H1 (cell line): ENCODE results near the gene SIRT7. TPM values are rescaled to one million over a fixed set of nuclear protein-coding genes. Genes with fewer than 3 reads are reported as not detected.

ENCODE experiments used
- CTCF ChIA-PET: fragments of 300-600 bp; sonication (Branson Sonifier 250); formaldehyde crosslinking; loops from one replicate; lab custom pipeline; 2021; ENCODE audit not compliant: partially characterized antibody; lab: Charles Lee
- POLR2A ChIA-PET: fragments of 300-600 bp; sonication (Branson Sonifier 250); formaldehyde crosslinking; loops from one replicate; lab custom pipeline; 2021; ENCODE audit warnings: inconsistent platforms; ENCODE audit not compliant: partially characterized antibody; lab: Charles Lee
- DNase-seq, 2 experiments: peaks; one replicate each; pipeline versions ENCODE4 v3.0.0 to v3.0.0-alpha.2; 2010 to 2022; ENCODE audit warnings: low spot score in 2 of 2, low read depth in 1 of 2, mixed read lengths in 1 of 2
- FAIRE-seq: peaks from 2 replicates; lab custom pipeline; 2011; peaks lifted over from hg19 to GRCh38; lab: Jason Lieb, UNC
- H2AFZ ChIP-seq: 2 replicates; pipeline ENCODE4 v1.8.1; 2012; ENCODE audit warnings: low read length, inconsistent platforms
- H2AK5ac ChIP-seq: 2 replicates; pipeline ENCODE4 v1.6.1; 2013; ENCODE audit warnings: low read depth, low read length
- H2BK120ac ChIP-seq: replicated peaks from 2 replicates; pipeline ENCODE3; 2013; ENCODE audit warnings: low read depth, low read length, inconsistent platforms
- H2BK12ac ChIP-seq: 2 replicates; pipeline ENCODE4 v1.6.1; 2013; ENCODE audit warnings: low read depth, low read length
- H2BK15ac ChIP-seq: 2 replicates; pipeline ENCODE4 v1.6.1; 2013; ENCODE audit warnings: low read length
- H2BK20ac ChIP-seq: 2 replicates; pipeline ENCODE4 v1.6.1; 2013; ENCODE audit warnings: low read length
- H2BK5ac ChIP-seq: 2 replicates; pipeline ENCODE4 v1.6.1; 2013; ENCODE audit warnings: low read depth, low read length
- H3K14ac ChIP-seq: 2 replicates; pipeline ENCODE4 v1.6.1; 2013; ENCODE audit warnings: inconsistent platforms; ENCODE audit not compliant: insufficient read length
- H3K18ac ChIP-seq: 2 replicates; pipeline ENCODE4 v1.6.1; 2013; ENCODE audit warnings: low read length; ENCODE audit errors: extremely low read depth
- H3K23ac ChIP-seq: 2 replicates; pipeline ENCODE4 v1.6.1; 2013; ENCODE audit warnings: inconsistent platforms; ENCODE audit not compliant: insufficient read length
- H3K23me2 ChIP-seq: 2 replicates; pipeline ENCODE4 v1.6.1; 2013; ENCODE audit warnings: low read depth, low read length
- H3K27ac ChIP-seq: 2 replicates; pipeline ENCODE4 v1.6.1; 2011; ENCODE audit warnings: low read depth, low read length, inconsistent platforms
- H3K27me3 ChIP-seq, 4 experiments: replicated peaks in 1 of 4; 1 replicate in 1 of 4; 2 replicates in 3 of 4; pipeline versions ENCODE4 v1.6.1 to v1.8.1; 2011 to 2013; ENCODE audit warnings: low read length in 3 of 4, mild to moderate bottlenecking in 3 of 4, inconsistent platforms in 2 of 4, mixed read lengths in 2 of 4, moderate library complexity in 1 of 4; ENCODE audit not compliant: control insufficient read depth in 3 of 4, insufficient read depth in 3 of 4; ENCODE audit errors: extremely low read depth in 1 of 4
- H3K36me3 ChIP-seq, 4 experiments: 2 replicates each; pipeline versions ENCODE4 v1.6.1 to v1.8.1; 2011 to 2013; ENCODE audit warnings: mild to moderate bottlenecking in 4 of 4, low read length in 3 of 4, moderate library complexity in 2 of 4, control low read depth in 1 of 4, inconsistent platforms in 1 of 4; ENCODE audit not compliant: insufficient read depth in 4 of 4, control insufficient read depth in 2 of 4
- H3K4ac ChIP-seq: replicated peaks from 2 replicates; pipeline ENCODE3; 2013; ENCODE audit warnings: low read length, low read depth, mixed read lengths, inconsistent platforms; ENCODE audit not compliant: insufficient read length
- H3K4me1 ChIP-seq, 4 experiments: replicated peaks in 1 of 4; 1 replicate in 1 of 4; 2 replicates in 3 of 4; pipeline versions ENCODE4 v1.6.1 to v1.8.1; 2011 to 2013; ENCODE audit warnings: low read length in 3 of 4, inconsistent platforms in 2 of 4, mixed read lengths in 1 of 4; ENCODE audit not compliant: insufficient read depth in 4 of 4, control insufficient read depth in 3 of 4
- H3K4me2 ChIP-seq, 2 experiments: 2 replicates each; pipeline versions ENCODE4 v1.6.1 to v1.8.1; 2011 to 2013; ENCODE audit warnings: low read depth in 2 of 2, low read length in 2 of 2, control low read depth in 1 of 2, inconsistent platforms in 1 of 2, mild to moderate bottlenecking in 1 of 2; ENCODE audit not compliant: insufficient read depth in 1 of 2
- H3K4me3 ChIP-seq, 4 experiments: fragments of 200-600, 300-600 bp in 1 of 4; sonication (generic), shearing (Covaris generic), sonication (Bioruptor Twin) in 1 of 4; 2 replicates each; pipeline versions ENCODE4 v1.5.1 to v1.8.1; 2011 to 2016; ENCODE audit warnings: low read length in 4 of 4, low read depth in 3 of 4, control low read depth in 2 of 4, inconsistent platforms in 2 of 4, mild to moderate bottlenecking in 2 of 4, mixed read lengths in 1 of 4, moderate library complexity in 1 of 4; ENCODE audit not compliant: insufficient read depth in 2 of 4; ENCODE audit errors: extremely low read depth in 1 of 4
- H3K56ac ChIP-seq: replicated peaks from 2 replicates; pipeline ENCODE3; 2013; ENCODE audit warnings: low read depth, mild to moderate bottlenecking, mixed read lengths, low read length, inconsistent platforms; ENCODE audit not compliant: insufficient read length
- H3K79me1 ChIP-seq: 2 replicates; pipeline ENCODE4 v1.6.1; 2013; ENCODE audit warnings: low read depth, low read length, control low read depth
- H3K79me2 ChIP-seq, 2 experiments: 2 replicates each; pipeline versions ENCODE4 v1.6.1 to v1.8.1; 2012 to 2013; ENCODE audit warnings: low read length in 2 of 2, mild to moderate bottlenecking in 2 of 2, inconsistent platforms in 1 of 2; ENCODE audit not compliant: insufficient read depth in 2 of 2, control insufficient read depth in 1 of 2
- H3K9ac ChIP-seq, 4 experiments: replicated peaks in 1 of 4; 1 replicate in 1 of 4; 2 replicates in 3 of 4; pipeline versions ENCODE4 v1.6.1 to v1.8.1; 2011 to 2013; ENCODE audit warnings: low read depth in 3 of 4, low read length in 3 of 4, control low read depth in 2 of 4, mild to moderate bottlenecking in 2 of 4, moderate library complexity in 2 of 4, inconsistent platforms in 1 of 4; ENCODE audit errors: extremely low read depth in 1 of 4
- H3K9me3 ChIP-seq, 2 experiments: 2 replicates each; pipeline versions ENCODE4 v1.6.1 to v1.8.1; 2012 to 2013; ENCODE audit warnings: mild to moderate bottlenecking in 2 of 2, moderate library complexity in 2 of 2, control low read depth in 1 of 2, inconsistent platforms in 1 of 2, low read depth in 1 of 2, low read length in 1 of 2, mixed read lengths in 1 of 2; ENCODE audit not compliant: insufficient read depth in 2 of 2
- H4K20me1 ChIP-seq, 2 experiments: replicated peaks in 1 of 2; 2 replicates each; pipeline versions ENCODE3 to v1.8.1; 2011 to 2013; ENCODE audit warnings: inconsistent platforms in 2 of 2, low read length in 2 of 2, mild to moderate bottlenecking in 1 of 2; ENCODE audit not compliant: insufficient read depth in 2 of 2, control insufficient read depth in 1 of 2
- H4K5ac ChIP-seq: 2 replicates; pipeline ENCODE4 v1.6.1; 2013; ENCODE audit warnings: low read length, low read depth, mixed read lengths, inconsistent platforms; ENCODE audit not compliant: insufficient read length
- H4K8ac ChIP-seq: 2 replicates; pipeline ENCODE4 v1.8.0; 2013; ENCODE audit warnings: mild to moderate bottlenecking, moderate library complexity, low read length, inconsistent platforms; ENCODE audit not compliant: insufficient read depth; ENCODE audit errors: extremely low read depth
- H4K91ac ChIP-seq: replicated peaks from 2 replicates; pipeline ENCODE3; 2013; ENCODE audit warnings: low read length, mixed read lengths, inconsistent platforms; ENCODE audit not compliant: insufficient read length
- CBX8 ChIP-seq: fragments of 300-800, 300-1000 bp; sonication (generic); IDR thresholded peaks from 2 replicates; pipeline ENCODE4 v1.7.1; 2016; ENCODE audit warnings: low read depth, low read length, borderline replicate concordance
- CHD2 ChIP-seq: IDR thresholded peaks from 2 replicates; pipeline ENCODE4 v1.6.1; 2012; ENCODE audit warnings: low read length, improper control_type of control experiment
- CTCF ChIP-seq, 3 experiments: IDR thresholded peaks; 1 replicate in 2 of 3; 2 replicates in 1 of 3; pipeline versions ENCODE4 v1.5.1 to v1.6.1; 2011; ENCODE audit warnings: low read length in 3 of 3, mild to moderate bottlenecking in 3 of 3, inconsistent platforms in 2 of 3, low read depth in 1 of 3, moderate library complexity in 1 of 3; ENCODE audit not compliant: insufficient read depth in 1 of 3; ENCODE audit errors: control extremely low read depth in 1 of 3
- EP300 ChIP-seq, 2 experiments: IDR thresholded peaks; 1 replicate in 1 of 2; 2 replicates in 1 of 2; pipeline ENCODE4 v1.6.1; 2011 to 2012; ENCODE audit warnings: low read depth in 2 of 2, low read length in 2 of 2, mild to moderate bottlenecking in 2 of 2, borderline replicate concordance in 1 of 2, inconsistent platforms in 1 of 2, moderate library complexity in 1 of 2
- EZH2 ChIP-seq: fragments of 200-600 bp; sonication (generic); IDR thresholded peaks from 2 replicates; pipeline ENCODE4 v1.7.1; 2012; ENCODE audit warnings: low read depth, mild to moderate bottlenecking, moderate library complexity, low read length, inconsistent platforms; ENCODE audit not compliant: severe bottlenecking
- KDM5A ChIP-seq: fragments of 200-600 bp; IDR thresholded peaks from 2 replicates; pipeline ENCODE4 v1.7.1; 2012; ENCODE audit warnings: mild to moderate bottlenecking, low read length, inconsistent platforms, mixed read lengths
- MAX ChIP-seq: IDR thresholded peaks from 2 replicates; pipeline ENCODE4 v1.6.1; 2012; ENCODE audit warnings: inconsistent platforms
- WGBS, 2 experiments: shearing (Covaris generic) in 1 of 2; methylation state at CpG; one replicate each; pipeline versions ENCODE4 v1.1.6 to v1.1.7; 2013 to 2015; ENCODE audit warnings: low lambda C conversion rate in 2 of 2, mixed read lengths in 2 of 2, inconsistent platforms in 1 of 2, low coverage in 1 of 2, missing lambda C conversion rate in 1 of 2; ENCODE audit not compliant: insufficient replicate concordance in 2 of 2, insufficient coverage in 1 of 2, insufficient read length in 1 of 2; ENCODE audit errors: extremely low coverage in 1 of 2, missing lambda C conversion rate in 1 of 2; 5-methylcytosine and 5-hydroxymethylcytosine counted together
- polyA plus RNA-seq, 7 experiments: library from polyadenylated mRNA; depleted of rRNA in 3 of 7; stranded (reverse) in 5 of 7; unstranded in 2 of 7; fragments of >200 nt in 5 of 7; fragments of 200-250 nt in 2 of 7; gene quantifications; 1 replicate in 5 of 7; 2 replicates in 1 of 7; 4 replicates in 1 of 7; pipeline versions ENCODE4 v1.2.1 to v1.2.3, GENCODE V29; 2011 to 2013; ENCODE audit warnings: missing spikeins in 2 of 7, mixed read lengths in 2 of 7
- total RNA-seq: library from RNA; stranded (reverse); fragmentation: NEBNext Ultra II Directional; extraction: Animal tissue kit (Norgen Biotek cat#: 25700); gene quantifications from 2 replicates; pipeline ENCODE4 v1.2.1, GENCODE V29; 2021

SIRT7 gene
- total and polyA plus RNA-seq, 2 of the 8 experiments (the other 6 are each of a cell fraction or from before 2014, with no cell fraction given): 5.8 to 16.6 TPM

GRCh38 chr17:81895400-81895799 is 22.6 kb downstream of the SIRT7 start:
- H3K9ac ChIP-seq: no peak overlapping the region
- H4K8ac ChIP-seq: no peak overlapping the region
- CTCF ChIA-PET: no interaction called here
- H2AFZ ChIP-seq: no peak overlapping the region
- no peak overlapping the region for H3K14ac ChIP-seq
- H3K27ac ChIP-seq: no peak overlapping the region
- no peak for FAIRE-seq
- no peak overlapping the region for H2BK5ac ChIP-seq
- peaks cover 5% of the 10 kb centered on the region; the same call in 1 of the 2 replicates for H3K23me2 ChIP-seq
- H3K4ac ChIP-seq: no peak overlapping the region
- H2BK12ac ChIP-seq: no peak overlapping the region
- H2BK15ac ChIP-seq: no peak overlapping the region
- H3K4me3 ChIP-seq: no peak overlapping the region
- H3K4me1 ChIP-seq: peaks cover 0 to 1% (median under 1%) of the 10 kb centered on the region in 4 experiments; a peak in 3 of 7 replicates
- no peaks in the 10 kb centered on the region for H3K27me3 ChIP-seq
- peaks cover 0 to 14% of the 10 kb centered on the region in 2 experiments for H4K20me1 ChIP-seq
- no peak overlapping the region for H3K4me2 ChIP-seq
- H3K36me3 ChIP-seq: peaks cover 3 to 29% (median 17%) of the 10 kb centered on the region in 4 experiments; a peak in 7 of 8 replicates
- POLR2A ChIA-PET: interaction anchor here (0.6 kb wide), 1 partner anchor 40 kb away, joined by 3 read pairs; no protein-coding TSS in a partner anchor
- H3K9me3 ChIP-seq: no peaks in the 10 kb centered on the region
- H4K91ac ChIP-seq: no peak overlapping the region
- H3K18ac ChIP-seq: no peak overlapping the region
- no peak for DNase-seq
- H3K56ac ChIP-seq: no peak overlapping the region
- peaks cover 7% of the 10 kb centered on the region for H3K79me1 ChIP-seq
- no peak for TF ChIP-seq CTCF (IDR thresholded peaks at IDR 0.05; ENCODE audit: control extremely low read depth in 1 of 3, insufficient read depth in 1 of 3, low read depth in 1 of 3, low read length in 3 of 3)
- TF ChIP-seq MAX: no peak
- TF ChIP-seq CBX8: no peak
- TF ChIP-seq EZH2: no peak
- TF ChIP-seq KDM5A: no peak
- TF ChIP-seq CHD2: no peak
- TF ChIP-seq EP300 (IDR thresholded peaks at IDR 0.05; ENCODE audit: borderline replicate concordance in 1 of 2, low read depth in 2 of 2, low read length in 2 of 2): no peak
- TF ChIP-seq, all 59 proteins: peak for 0
- Histone ChIP-seq H3K79me2 (peaks cover 5 to 12% of the 10 kb centered on the region in 2 experiments), H2BK120ac (no peak overlapping the region), H2AK5ac (no peak overlapping the region), H3K23ac (no peak overlapping the region), H2BK20ac (no peak overlapping the region), H4K5ac (no peak overlapping the region)
- 95% methylated on average over 11 of the region's 11 CpGs; no CpG with 5 or more reads in 1 of the 2 experiments for whole genome bisulfite sequencing, 2 experiments
